ENCODE data around the gene UPK3A.

- TF ChIP-seq EZH2 (IDR thresholded peaks at IDR 0.05; ENCODE audit: borderline replicate concordance, low read depth, low read length, severe bottlenecking) (no peak), CTCF (IDR thresholded peaks at IDR 0.05; ENCODE audit: borderline replicate concordance, extremely low read depth, low read length, poor library complexity, severe bottlenecking) (no peak)
These were observed 8.1 kb upstream of the UPK3A start for GRCh38 chr22:45276507-45277105.

Data from DND-41 (cell line).